DMS 273 treated with DMSO at 0.1 percent for 48 hours (cell line): ENCODE results near the gene GALNT2.

Source experiments
- DNase-seq: peaks from one replicate; lab custom pipeline; 2025; lab: John Stamatoyannopoulos, UW

Gene GALNT2

GRCh38 chr1:230050973-230051735, 15.9 kb upstream of the GALNT2 start:
- DNase-seq: no peak

DNA sequence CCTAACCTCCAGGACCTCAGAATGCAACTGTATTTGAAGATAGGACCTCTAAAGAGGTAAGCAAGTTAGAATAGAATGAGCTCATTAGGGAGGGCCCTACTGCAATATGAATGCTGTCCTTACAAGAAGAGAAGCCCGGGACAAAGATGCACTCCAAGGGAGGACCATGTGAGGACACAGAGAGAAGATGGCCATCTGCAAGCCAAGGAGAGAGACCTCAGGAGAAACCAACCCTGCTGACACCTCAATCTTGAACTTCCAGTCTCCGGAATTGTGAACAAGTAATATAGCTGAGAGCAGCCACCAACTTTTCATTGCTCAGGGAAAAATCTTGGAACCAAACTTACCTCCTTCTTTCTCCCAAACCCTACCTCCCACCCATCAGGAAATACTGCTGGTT, 15.0 kb upstream of the GALNT2 start:
- DNase-seq: no peak

GRCh38 chr1:230052665-230053064, 14.4 kb upstream of the GALNT2 start:
- no peak for DNase-seq

- DNase-seq: no peak
These were observed 12.8 kb upstream of the GALNT2 start for GRCh38 chr1:230054092-230054749.

GRCh38 chr1:230056098-230056497, 10.9 kb upstream of the GALNT2 start:
- DNase-seq: no peak

GRCh38 chr1:230057100-230057499, 9.9 kb upstream of the GALNT2 start:
- DNase-seq: no peak

DNA sequence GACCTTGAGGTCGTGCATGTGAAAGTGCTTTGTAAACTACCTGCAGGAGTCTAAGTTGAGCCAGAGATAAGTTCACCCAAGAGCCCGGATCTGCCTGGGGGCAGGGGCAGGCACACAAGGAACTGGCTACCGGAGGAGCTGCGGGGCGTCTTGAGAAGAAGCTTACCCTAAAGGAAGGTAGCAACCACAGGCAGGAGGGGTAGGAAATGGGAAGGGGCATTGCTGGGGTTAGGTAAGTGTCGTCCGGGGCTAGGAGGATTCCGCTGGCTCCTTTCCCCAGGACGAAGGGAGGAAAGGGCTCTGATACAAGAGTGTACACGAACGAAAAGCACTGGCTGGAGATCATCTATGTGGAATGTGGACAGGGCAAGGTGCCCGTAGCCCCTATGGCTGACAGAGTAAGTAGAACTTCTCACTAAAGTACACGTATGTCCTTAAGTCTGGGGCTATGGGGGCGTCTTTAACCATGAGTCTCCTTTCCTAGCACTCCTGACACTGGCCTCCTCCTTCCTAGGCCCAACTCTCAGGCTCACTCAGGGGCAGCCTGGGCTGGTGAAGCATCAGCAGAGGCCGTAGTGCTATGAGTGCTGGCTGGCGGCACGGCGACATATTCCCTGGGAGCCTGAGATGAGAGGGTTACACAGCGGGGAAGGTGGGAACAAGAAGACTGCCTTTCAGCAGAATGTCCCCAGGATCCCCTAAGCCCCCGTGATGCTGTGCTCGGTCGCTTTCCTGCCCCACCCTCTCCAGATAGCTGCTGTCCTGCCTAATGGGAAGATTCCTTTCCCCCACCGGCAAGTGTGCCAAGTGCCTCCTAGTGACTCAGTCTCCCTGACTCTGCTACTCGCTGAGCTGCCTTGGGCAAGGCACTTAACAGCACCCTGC, 9.1 kb upstream of the GALNT2 start:
- DNase-seq: no peak

DNA sequence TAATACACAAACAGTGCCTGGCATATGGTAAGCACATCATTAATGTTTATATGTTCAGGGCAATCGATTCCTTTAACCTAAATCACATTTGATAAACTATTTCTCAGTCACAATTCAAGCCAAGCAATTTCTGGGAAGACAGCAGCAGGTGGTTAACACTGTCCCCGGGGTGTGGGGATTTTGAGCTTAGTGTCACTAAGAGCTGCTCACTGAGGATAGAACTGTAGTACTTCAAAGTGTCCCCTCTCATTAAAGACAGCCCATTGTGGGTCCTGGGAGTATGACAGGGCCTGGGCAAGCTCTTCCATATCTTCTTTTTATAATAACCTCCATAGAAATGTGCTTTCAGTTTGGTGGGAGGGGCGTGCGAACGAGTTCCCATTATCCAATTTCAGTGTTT, 8.4 kb upstream of the GALNT2 start:
- DNase-seq: no peak

GRCh38 chr1:230061801-230062200, 5.2 kb upstream of the GALNT2 start:
- DNase-seq: no peak

DNA sequence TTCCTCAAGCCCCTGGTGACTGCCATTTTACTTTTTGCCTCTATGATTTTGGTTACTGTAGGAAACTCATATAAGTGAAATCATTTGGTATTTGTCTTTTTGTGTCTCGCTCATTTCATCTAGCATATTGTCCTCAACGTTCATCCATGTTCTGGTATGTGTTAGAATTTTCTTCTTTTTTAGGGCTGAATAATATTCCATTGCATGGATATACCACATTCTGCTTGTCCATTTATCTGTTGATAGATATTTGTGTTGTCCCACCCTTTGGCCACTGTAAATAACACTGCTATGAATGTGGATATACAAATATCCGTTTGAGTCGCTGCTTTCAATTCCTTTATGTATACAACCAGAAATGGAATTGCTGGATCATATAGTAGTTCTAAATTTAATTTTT, 4.5 kb upstream of the GALNT2 start:
- DNase-seq: no peak

DNA sequence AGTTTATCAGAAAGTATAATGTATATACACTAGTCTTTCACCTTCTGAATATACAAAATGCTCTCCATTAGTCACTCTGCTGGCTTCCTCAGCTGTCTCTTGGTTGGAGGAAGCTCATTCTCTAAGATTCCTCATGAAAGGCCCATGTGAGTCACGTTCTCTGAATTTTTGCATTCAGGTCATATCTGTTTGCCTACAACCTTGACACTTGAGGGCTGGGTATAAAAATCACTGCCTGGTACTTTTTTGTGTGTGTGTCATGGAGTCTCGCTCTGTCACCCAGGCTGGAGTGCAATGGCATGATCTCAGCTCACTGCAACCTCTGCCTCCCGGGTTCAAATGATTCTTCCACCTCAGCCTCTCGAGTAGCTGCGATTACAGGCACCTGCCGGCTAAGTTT, 2.8 kb upstream of the GALNT2 start:
- no peak for DNase-seq

DNA sequence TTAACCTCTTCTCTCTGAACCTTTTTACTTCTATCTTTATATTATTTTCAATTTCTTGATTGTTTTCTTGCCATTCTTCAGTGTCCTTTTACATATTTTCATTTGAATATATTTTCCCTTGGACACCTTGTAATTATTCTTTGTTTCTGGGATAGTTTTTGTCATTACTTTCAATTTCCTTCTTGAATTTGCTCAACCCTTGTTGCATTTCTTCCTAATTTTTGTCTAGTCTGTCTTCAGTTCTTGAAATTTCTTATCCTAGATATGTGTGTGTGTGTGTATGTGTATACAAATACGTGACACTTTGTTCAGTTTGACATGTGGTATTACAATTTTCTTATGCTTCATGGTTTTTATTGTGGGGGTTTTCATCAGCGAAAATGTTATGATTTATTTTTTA, 1.9 kb upstream of the GALNT2 start:
- no peak for DNase-seq

- DNase-seq: no peak
These were observed 1.5 kb upstream of the GALNT2 start for GRCh38 chr1:230065571-230065970.

- no peak for DNase-seq
These were observed 1.0 kb upstream of the GALNT2 start for GRCh38 chr1:230066031-230066430.

- DNase-seq: no peak
These were observed 407 bp downstream of the GALNT2 start for GRCh38 chr1:230067419-230067870.

- no peak for DNase-seq
These were observed 1.0 kb downstream of the GALNT2 start for GRCh38 chr1:230067871-230068620.

- DNase-seq: no peak
These were observed 1.5 kb downstream of the GALNT2 start for GRCh38 chr1:230068621-230068873.

DNA sequence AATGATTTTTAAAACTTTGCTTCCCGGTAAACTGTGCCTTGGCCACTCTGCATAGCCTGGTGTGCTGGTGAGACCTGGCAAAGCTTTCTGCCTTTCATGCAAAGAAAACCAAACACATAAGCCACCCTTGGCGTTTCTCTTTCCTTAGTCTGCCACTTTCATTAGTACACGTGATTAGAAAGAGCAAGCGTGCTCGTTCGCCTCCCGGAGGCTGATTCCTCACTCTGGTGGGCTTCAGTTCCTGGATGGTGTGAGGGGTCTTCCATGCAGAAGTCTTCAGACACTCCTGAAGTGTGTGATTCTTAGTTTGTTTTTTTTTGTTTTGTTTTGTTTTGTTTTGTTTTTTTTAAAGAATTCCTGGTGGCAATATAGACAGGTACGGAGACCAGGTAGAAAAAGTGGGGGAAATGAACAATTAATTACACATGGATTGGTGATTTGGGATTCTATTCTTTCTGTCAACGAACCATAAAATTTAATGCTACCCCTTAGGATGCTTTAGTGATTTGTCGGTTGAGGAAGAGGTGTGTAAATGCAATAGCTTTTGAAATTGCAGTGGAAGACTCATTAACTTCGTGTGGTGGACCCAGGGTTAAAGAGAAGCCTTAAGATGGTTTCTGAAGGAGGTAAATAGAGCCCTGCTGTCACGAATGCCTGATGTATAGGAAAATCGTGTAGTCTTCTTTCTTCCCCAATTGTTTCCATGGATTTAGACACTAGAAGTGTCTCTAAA, 2.1 kb downstream of the GALNT2 start:
- DNase-seq: no peak

GRCh38 chr1:230069796-230070195, 2.8 kb downstream of the GALNT2 start:
- no peak for DNase-seq

- no peak for DNase-seq
These were observed 3.5 kb downstream of the GALNT2 start for GRCh38 chr1:230070321-230071208.

- no peak for DNase-seq
These were observed 4.3 kb downstream of the GALNT2 start for GRCh38 chr1:230071316-230071715.
